GM19238 (cell line): ENCODE data around the gene HSD3B7.

Source experiments
- DNase-seq: peaks from one replicate; pipeline ENCODE4 v3.0.0; 2011; ENCODE audit warnings: low spot score; ENCODE audit not compliant: insufficient read length

Gene HSD3B7

DNA sequence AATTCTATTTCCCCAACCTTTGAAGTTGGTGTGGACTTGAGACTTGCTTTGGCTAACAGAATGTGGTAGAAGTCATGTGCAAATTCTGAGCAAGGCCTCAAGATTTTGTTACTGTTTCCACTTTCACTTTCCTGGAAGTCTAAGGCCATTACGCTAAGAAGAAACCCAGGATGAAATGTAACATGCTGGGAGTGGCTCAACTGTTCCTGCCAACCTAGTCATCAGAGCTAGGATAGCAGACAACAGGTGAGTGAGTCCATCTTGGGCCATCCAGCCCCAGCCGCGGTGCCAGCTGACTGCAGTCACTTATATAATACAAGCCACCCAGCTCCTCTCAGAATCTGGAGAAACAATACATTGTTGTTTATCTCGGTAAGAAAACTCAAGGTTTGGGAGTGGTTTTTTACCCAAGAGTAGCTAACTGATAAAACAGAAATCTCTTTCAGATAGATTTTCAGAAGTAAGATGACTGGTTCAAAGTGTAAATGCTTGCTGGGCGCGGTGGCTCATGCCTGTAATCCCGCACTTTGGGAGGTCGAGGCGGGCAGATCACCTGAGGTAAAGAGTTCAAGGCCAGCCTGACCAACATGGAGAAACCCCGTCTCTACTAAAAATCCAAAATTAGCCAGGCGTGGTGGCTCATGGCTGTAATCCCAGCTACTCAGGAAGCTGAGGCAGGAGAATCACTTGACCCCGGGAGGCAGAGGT is 37.7 kb downstream of the HSD3B7 start:
- no peak for DNase-seq

GRCh38 chr16:31023252-31023602 is 38.2 kb downstream of the HSD3B7 start:
- DNase-seq = no peak

DNA sequence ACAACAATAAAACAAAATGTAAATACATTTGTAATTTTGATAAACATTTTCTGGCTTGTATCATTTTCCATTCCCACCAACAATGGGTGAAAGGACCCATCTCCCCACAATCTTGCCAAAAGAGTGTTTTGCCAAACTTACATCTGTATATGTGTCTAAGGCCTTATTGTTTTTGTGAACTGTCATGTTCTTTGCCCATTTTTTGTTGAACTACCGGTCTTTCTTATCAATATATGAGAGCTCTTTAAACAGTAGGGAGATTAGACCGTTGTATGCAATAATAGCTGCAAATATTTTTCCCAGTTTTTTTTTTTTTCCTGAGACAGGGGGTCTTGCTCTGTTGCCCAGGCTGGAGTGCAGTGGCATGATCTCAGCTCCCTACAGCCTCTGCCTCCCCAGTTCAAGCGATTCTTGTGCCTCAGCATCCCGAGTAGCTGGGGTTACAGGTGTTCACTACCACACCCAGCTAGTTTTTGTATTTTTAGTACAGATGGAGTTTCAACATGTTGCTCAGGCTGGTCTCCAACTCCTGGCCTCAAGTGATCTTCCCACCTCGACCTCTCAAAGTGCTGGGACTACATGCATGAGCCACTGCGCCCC is 38.7 kb downstream of the HSD3B7 start:
- DNase-seq = no peak

GRCh38 chr16:31025339-31025738 is 40.3 kb downstream of the HSD3B7 start:
- DNase-seq = no peak

- no peak for DNase-seq
These were observed 44.3 kb downstream of the HSD3B7 start for GRCh38 chr16:31029272-31029671.

DNA sequence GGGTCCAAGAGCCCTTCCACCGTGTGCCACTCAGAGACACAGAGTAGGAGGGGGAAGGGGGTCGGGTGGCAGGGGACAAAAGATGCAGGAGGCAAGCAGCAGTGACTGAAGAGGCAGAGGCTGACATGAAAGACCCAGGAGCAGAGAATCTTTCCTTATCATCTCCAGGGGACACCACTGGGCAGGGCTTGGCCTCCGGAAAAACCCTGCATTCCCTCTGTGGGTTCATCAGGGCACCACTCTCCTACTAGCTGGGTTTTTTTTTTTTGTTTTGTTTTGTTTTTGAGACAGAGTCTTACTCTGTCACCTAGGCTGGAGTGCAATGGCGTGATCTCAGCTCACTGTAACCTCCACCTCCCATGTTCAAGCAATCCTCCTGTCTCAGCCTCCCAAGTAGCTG is 46.3 kb downstream of the HSD3B7 start:
- DNase-seq = no peak

DNA sequence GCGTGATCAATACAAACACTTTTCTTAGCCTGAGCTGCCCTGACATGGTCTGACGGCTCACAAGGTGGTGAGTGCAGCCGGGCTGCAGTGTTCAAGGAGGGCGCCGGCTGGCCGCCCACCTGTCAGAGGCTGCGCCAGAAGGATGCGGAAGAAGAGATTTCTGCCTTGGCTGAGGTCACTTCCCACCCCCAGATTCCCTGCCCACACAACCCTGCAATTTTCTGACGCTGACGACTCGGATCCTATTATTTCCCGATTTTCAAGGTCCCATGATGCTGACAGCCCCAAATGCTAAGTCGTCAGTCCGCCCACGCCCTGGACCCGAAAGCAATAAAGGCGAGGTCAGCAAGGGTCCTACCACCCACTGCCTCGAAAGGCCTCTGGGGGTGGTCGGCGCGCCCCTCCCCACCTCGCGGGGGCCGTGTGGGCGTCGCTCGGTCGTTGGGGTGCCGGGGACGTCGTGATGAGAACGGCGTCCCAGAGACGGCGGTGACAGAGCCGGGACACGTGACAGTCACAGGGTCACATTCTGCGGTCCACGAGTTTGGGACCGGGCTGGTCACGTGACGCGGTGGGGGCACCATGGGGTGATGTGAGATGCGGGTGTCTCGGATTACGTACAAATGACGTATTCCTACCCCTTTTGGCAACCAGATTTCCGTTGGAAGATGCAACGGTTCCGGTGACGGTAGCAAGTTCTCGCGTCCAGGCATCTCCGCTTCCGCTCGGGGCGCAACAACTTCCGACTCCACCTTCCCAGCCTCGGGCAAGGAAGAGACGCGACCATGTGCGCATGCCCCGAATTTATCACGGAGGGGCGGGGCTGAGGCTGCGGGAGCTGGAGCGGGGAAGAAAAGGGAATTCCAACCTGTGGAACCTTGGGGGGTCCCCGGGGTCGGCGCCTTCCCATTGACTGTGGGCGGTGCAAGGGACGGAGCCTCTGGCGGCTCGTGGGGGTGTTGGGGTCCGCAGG is 48.0 kb downstream of the HSD3B7 start, which contains the start of gene STX4:
STX4 (plus strand) TSS at position 823 of the 973 bp plus-strand sequence. CDS start 248 bp downstream, outside the sequence.
- peak; percentile 89 for DNase-seq

DNA sequence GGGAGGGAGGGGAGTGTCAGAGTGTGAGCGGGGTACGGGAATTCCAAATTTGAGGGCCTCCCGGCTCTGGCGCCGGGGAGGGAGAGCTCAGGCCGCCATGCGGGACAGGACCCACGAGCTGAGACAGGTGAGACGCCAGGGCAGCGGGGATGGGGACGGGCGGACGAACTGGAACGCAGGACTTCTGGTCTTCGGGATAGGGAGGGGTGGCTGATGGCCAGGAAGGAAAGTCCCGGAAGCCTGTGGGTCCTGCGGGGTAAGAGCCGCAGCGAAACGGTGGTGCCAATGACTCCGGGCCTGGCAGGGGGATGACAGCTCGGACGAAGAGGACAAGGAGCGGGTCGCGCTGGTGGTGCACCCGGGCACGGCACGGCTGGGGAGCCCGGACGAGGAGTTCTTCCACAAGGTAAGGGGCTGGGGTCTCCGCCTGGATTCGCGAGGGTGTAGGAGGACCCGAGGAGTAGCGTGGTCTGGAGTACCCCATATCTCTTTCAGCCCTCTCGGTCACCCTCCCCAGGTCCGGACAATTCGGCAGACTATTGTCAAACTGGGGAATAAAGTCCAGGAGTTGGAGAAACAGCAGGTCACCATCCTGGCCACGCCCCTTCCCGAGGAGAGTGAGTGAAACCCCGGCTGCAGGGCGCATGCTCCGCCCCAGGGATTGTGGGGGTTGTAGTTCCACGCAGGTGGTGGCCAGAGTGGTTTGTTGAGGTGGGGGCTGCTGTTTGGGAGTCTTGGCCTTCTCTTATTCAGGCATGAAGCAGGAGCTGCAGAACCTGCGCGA is 48.9 kb downstream of the HSD3B7 start:
- peak; percentile 95 for DNase-seq

DNA sequence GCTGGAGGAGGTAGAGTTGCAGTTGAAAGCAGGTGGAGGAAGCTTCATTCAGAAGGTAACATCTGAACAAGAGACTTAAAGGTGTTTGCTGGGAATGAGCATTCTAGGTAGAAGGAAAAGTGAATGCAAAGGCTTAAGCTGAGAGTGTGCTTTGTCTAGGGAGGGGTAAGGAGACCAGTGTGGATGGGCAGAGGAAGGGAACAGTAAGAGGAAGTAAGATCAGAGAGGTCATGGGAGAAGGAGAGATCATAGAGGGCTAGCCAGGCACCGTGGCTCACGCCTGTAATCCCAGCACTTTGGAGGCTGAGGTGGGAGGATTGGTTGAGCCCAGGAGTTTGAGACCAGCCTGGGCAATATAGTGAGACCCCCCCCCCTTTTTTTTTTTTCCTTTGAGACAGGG is 51.7 kb downstream of the HSD3B7 start:
- no peak for DNase-seq
